Esophagus muscularis mucosa (tissue), 4 donors: ENCODE data around the gene PDLIM5. TPM values are rescaled to one million over a fixed set of nuclear protein-coding genes. Genes with fewer than 3 reads are reported as not detected.

Source experiments
- DNase-seq: peaks from one replicate; pipeline ENCODE4 v3.0.0-alpha.2; 2017; ENCODE audit errors: extremely low spot score
- H3K27ac ChIP-seq, 4 donors: fragments of 200-600 bp; sonication (generic); replicated peaks in 1 of 4; 1 replicate in 3 of 4; 2 replicates in 1 of 4; pipeline ENCODE4 v1.5.1; 2016 to 2019; ENCODE audit warnings: mild to moderate bottlenecking in 1 of 4
- H3K27me3 ChIP-seq, 4 donors: fragments of 200-600 bp; sonication (generic); one replicate each; pipeline versions ENCODE4 v1.5.1 to v1.6.0; 2016 to 2019
- H3K36me3 ChIP-seq, 4 donors: fragments of 200-600 bp; sonication (generic); one replicate each; pipeline ENCODE4 v1.5.1; 2016 to 2019
- H3K4me1 ChIP-seq, 4 donors: fragments of 200-600 bp; sonication (generic); one replicate each; pipeline ENCODE4 v1.5.1; 2016 to 2019
- H3K4me3 ChIP-seq, 4 donors: fragments of 200-600 bp; sonication (generic); 1 replicate in 2 of 4; 2 replicates in 2 of 4; pipeline ENCODE4 v1.5.1; 2016 to 2019; ENCODE audit warnings: mild to moderate bottlenecking in 4 of 4, moderate library complexity in 1 of 4
- H3K9me3 ChIP-seq, 4 donors: fragments of 200-600 bp; sonication (generic); 1 replicate in 3 of 4; 2 replicates in 1 of 4; pipeline ENCODE4 v1.5.1; 2016 to 2019
- CTCF ChIP-seq, 3 experiments: fragments of 200-600 bp in 2 of 3; fragments of 450-650 bp in 1 of 3; sonication (generic) in 2 of 3; IDR thresholded peaks; one replicate each; pipeline ENCODE4 v1.5.1; 2017 to 2019; ENCODE audit warnings: antibody characterized with exemption in 3 of 3, mild to moderate bottlenecking in 2 of 3, moderate library complexity in 1 of 3
- EP300 ChIP-seq: sonication (generic); formaldehyde crosslinking; IDR thresholded peaks from one replicate; pipeline ENCODE4 v1.6.1; 2017; ENCODE audit warnings: antibody characterized with exemption
- POLR2A ChIP-seq: fragments of 450-650 bp; IDR thresholded peaks from one replicate; pipeline ENCODE4 v1.6.1; 2017; ENCODE audit warnings: antibody characterized with exemption, moderate library complexity, mild to moderate bottlenecking, low read depth
- POLR2AphosphoS5 ChIP-seq, 2 donors: sonication (generic); formaldehyde crosslinking; IDR thresholded peaks; one replicate each; pipeline ENCODE4 v1.6.1; 2017; ENCODE audit warnings: antibody characterized with exemption in 2 of 2
- WGBS: methylation state at CpG from one replicate; pipeline ENCODE4 v1.1.5; 2018; 5-methylcytosine and 5-hydroxymethylcytosine counted together
- intact Hi-C: fragments of 100-400 bp; cut with DNase I; formaldehyde crosslinking; loops from one replicate; pipeline ENCODE4 v1.15.1; 2023
- total RNA-seq, 4 donors: library from RNA; depleted of rRNA; stranded (reverse); fragments of >200 nt; gene quantifications; one replicate each; pipeline versions ENCODE4 v1.1.0 to v1.2.1, GENCODE V29; 2016

PDLIM5 gene
- total RNA-seq, 4 donors from 2014 or later, result 138 to 160 (median 146) TPM

DNA sequence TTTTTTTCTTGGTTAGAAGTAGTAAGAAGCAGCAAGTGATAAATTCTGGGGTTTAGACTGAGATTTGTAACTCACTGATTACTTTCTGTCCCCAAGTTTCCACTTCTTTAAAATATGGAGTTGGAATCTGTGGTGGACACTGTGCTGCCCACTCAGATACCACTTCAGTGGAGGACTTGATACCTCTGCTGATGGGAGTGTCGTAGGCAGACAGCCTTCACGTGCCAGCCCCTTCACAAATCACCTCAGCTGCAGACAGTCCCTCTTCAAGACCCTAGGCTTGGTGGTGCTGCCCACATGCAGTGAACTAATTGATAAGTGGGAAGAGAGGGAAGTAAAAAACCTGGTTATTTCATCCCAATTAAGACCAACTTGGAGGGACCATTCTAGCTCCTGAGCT, 139.5 kb downstream of the PDLIM5 start:
- TF ChIP-seq POLR2AphosphoS5 (IDR thresholded peaks at IDR 0.05), result no peak
- no peak for TF ChIP-seq EP300
- no peak for TF ChIP-seq POLR2A
- no peak for TF ChIP-seq CTCF (IDR thresholded peaks at IDR 0.05)
- Histone ChIP-seq H3K9me3 (no peaks in the 10 kb centered on the region), H3K27me3 (no peaks in the 10 kb centered on the region), H3K36me3 (peaks cover 5 to 40% (median 21%) of the 10 kb centered on the region in 4 donors), H3K4me3 (no peak overlapping the region), H3K27ac (no peak overlapping the region), H3K4me1 (peaks cover 13 to 23% (median 18%) of the 10 kb centered on the region in 4 donors)
- intact Hi-C loops, result no loop called here
- WGBS, result 70% methylated on average over 2 of the region's 2 CpGs
- no peak for DNase-seq

GRCh38 chr4:94595013-94595412, 143.3 kb downstream of the PDLIM5 start:
- 70% methylated on average over 1 of the region's 1 CpG for WGBS
- Histone ChIP-seq H3K9me3 (no peaks in the 10 kb centered on the region), H3K36me3 (peaks cover 5 to 22% (median 12%) of the 10 kb centered on the region in 4 donors), H3K4me1 (peaks cover 8 to 14% (median 11%) of the 10 kb centered on the region in 4 donors), H3K27ac (no peak overlapping the region), H3K4me3 (no peak overlapping the region), H3K27me3 (no peaks in the 10 kb centered on the region)
- intact Hi-C loops, result no loop called here
- TF ChIP-seq POLR2AphosphoS5 (IDR thresholded peaks at IDR 0.05), result no peak
- TF ChIP-seq EP300, result no peak
- TF ChIP-seq CTCF (IDR thresholded peaks at IDR 0.05), result no peak
- no peak for TF ChIP-seq POLR2A
- no peak for DNase-seq

DNA sequence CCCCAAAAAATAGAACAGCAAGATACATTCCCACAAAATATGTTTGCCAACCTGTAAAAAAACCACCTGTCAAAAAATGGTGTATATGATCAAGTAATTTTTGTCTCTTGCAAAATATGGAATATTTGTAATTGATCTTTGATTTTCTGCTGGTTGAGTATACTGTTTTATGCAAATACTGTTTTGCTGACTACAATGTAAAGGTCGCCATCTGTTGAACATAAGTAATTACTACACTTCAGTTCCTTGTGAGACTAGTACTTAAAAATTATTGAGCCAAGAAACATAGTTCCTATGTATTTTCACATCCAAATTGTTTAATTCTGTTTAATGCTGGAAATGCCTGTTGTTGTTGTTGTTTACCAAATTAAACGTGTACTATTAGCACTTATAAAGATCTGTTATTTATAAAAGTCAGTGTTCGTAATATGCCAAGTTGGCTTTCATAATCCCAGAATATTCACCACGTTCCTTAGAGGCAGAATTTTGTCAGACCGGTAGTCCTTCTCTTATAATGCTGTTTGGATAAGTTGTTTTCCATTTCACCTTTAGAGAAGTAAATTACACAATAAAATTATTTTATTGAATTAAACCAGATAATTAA, 144.2 kb downstream of the PDLIM5 start:
- 62% methylated on average over 5 of the region's 5 CpGs for WGBS
- no peaks in the 10 kb centered on the region for H3K9me3 ChIP-seq

DNA sequence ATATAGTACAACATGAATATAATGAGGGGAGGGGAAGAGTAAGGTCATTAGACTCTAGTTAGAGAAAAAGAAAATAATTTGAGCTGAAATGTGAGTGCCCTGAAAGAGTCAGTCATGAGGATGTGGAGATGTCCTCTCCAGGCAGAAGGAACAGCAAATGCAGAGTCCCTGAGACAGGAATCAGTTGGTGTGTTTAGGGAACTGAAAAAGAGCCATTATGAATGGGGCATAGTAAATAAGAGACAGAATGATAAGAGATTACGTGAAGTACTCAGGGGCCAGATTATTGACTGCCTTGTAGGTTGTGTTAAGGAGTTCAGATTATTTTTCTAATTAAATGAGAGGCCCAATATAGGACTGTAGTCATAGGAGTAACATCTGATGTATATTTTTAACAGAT, 147.0 kb downstream of the PDLIM5 start:
- TF ChIP-seq POLR2A (no peak), POLR2AphosphoS5 (IDR thresholded peaks at IDR 0.05) (no peak), EP300 (no peak), CTCF (IDR thresholded peaks at IDR 0.05) (no peak)
- intact Hi-C loops, result loop anchor here (2.0 kb wide), 1 partner anchor 192 kb away; no protein-coding TSS in a partner anchor
- no peak for DNase-seq
- Histone ChIP-seq H3K9me3 (no peaks in the 10 kb centered on the region), H3K4me3 (no peak overlapping the region), H3K36me3 (no peaks in the 10 kb centered on the region), H3K4me1 (peaks cover 4 to 14% (median 8%) of the 10 kb centered on the region in 4 donors), H3K27ac (no peak overlapping the region), H3K27me3 (no peaks in the 10 kb centered on the region)
- 94% methylated on average over 1 of the region's 1 CpG for whole genome bisulfite sequencing

More for the DNA sequence above, 144.2 kb downstream of the PDLIM5 start:
- no peak overlapping the region for H3K27ac ChIP-seq
- H3K36me3 ChIP-seq, result peaks cover 5 to 17% (median 10%) of the 10 kb centered on the region in 4 donors
- intact Hi-C loops, result no loop called here
- no peak for DNase-seq
- peaks cover 1 to 8% (median 6%) of the 10 kb centered on the region in 4 donors for H3K4me1 ChIP-seq
- no peaks in the 10 kb centered on the region for H3K27me3 ChIP-seq
- no peak overlapping the region for H3K4me3 ChIP-seq
- no peak for TF ChIP-seq EP300
- peak; percentile 57 to 72 (median 70) for TF ChIP-seq CTCF (IDR thresholded peaks at IDR 0.05)
- no peak for TF ChIP-seq POLR2AphosphoS5 (IDR thresholded peaks at IDR 0.05)
- no peak for TF ChIP-seq POLR2A
